K562 (cell line): ENCODE results near the gene NMRK2. TPM values are rescaled to one million over a fixed set of nuclear protein-coding genes. Genes with fewer than 3 reads are reported as not detected.
A peak's percentile ranks its signal among the peaks of the same experiment; 100 is the strongest.

Experiments used
- AFF1 ChIP-seq, 2 experiments: fragments of 450-650 bp; IDR thresholded peaks; 2 replicates each; pipeline ENCODE4 v1.6.1; 2018; ENCODE audit warnings: mild to moderate bottlenecking in 2 of 2, low read depth in 1 of 2; ENCODE audit not compliant: partially characterized antibody in 2 of 2
- ATF7 ChIP-seq: fragments of 450-650 bp; IDR thresholded peaks from 2 replicates; pipeline ENCODE4 v1.7.1; 2014; ENCODE audit warnings: mild to moderate bottlenecking, moderate library complexity
- CLOCK ChIP-seq: fragments of 250-450 bp; sonication (Bioruptor Pico); IDR thresholded peaks from 2 replicates; pipeline ENCODE4 v1.4.0; 2020; ENCODE audit warnings: mild to moderate bottlenecking, moderate library complexity, borderline replicate concordance
- ETS1 ChIP-seq: conservative IDR thresholded peaks from 2 replicates; pipeline ENCODE4 v1.6.1; 2011; ENCODE audit warnings: low read depth, mild to moderate bottlenecking, low read length; ENCODE audit not compliant: control insufficient read depth
- EWSR1 ChIP-seq: fragments of 450-650 bp; IDR thresholded peaks from 2 replicates; pipeline ENCODE4 v1.6.1; 2018; ENCODE audit warnings: borderline replicate concordance, mild to moderate bottlenecking, low read depth, moderate library complexity; ENCODE audit not compliant: partially characterized antibody
- FOXJ3 ChIP-seq: sonication (generic); formaldehyde crosslinking; IDR thresholded peaks from 2 replicates; pipeline ENCODE4 v1.4.0; 2020; ENCODE audit warnings: mild to moderate bottlenecking, missing genetic modification reagents
- FOXP4 ChIP-seq: sonication (generic); formaldehyde crosslinking; IDR thresholded peaks from 2 replicates; pipeline ENCODE4 v1.8.0; 2022; ENCODE audit warnings: mild to moderate bottlenecking, missing genetic modification reagents, borderline replicate concordance
- GTF3C2 ChIP-seq: IDR thresholded peaks from 3 replicates; pipeline ENCODE4 v1.6.1; 2011; ENCODE audit warnings: borderline replicate concordance, mild to moderate bottlenecking, moderate library complexity; ENCODE audit not compliant: insufficient read length; ENCODE audit errors: extremely low read depth
- MCM7 ChIP-seq, 2 experiments: fragments of 450-650 bp; IDR thresholded peaks; 2 replicates each; pipeline ENCODE4 v1.6.1; 2016 to 2018
- NUFIP1 ChIP-seq: fragments of 450-650 bp; IDR thresholded peaks from 2 replicates; pipeline ENCODE4 v1.6.1; 2018; ENCODE audit not compliant: partially characterized antibody
- SRSF7 ChIP-seq: fragments of 200-400 bp; formaldehyde crosslinking; optimal IDR thresholded peaks from 2 replicates; pipeline ENCODE3; 2017; ENCODE audit warnings: mild to moderate bottlenecking, low read depth, low read length
- TBP ChIP-seq: optimal IDR thresholded peaks from 2 replicates; pipeline ENCODE3; 2011; ENCODE audit warnings: low read depth, low read length, improper control_type of control experiment
- ZNF766 ChIP-seq: fragments of 200-800 bp; sonication (Bioruptor generic); conservative IDR thresholded peaks from 2 replicates; pipeline ENCODE4 v1.6.1; 2016; ENCODE audit warnings: missing genetic modification characterization, missing compliant biosample characterization
- polyA plus RNA-seq, 8 experiments: library from polyadenylated mRNA; depleted of rRNA in 4 of 8; stranded (reverse) in 5 of 8; unstranded in 3 of 8; fragments of >200 nt; fragmentation: Nextera tagmentation in 2 of 8; fragmentation: Illumina TruSeq in 1 of 8; extraction: Ambion mirVana in 2 of 8; extraction: Trizol in 1 of 8; gene quantifications; 2 replicates each; pipeline versions ENCODE4 v1.2.1 to v1.2.3, GENCODE V29; 2011 to 2014; ENCODE audit warnings: inconsistent platforms in 1 of 8, missing spikeins in 1 of 8
- total RNA-seq, 7 experiments: library from RNA; depleted of rRNA in 6 of 7; stranded (reverse); fragments of >200 nt in 6 of 7; fragmentation: Illumina TruSeq in 2 of 7; extraction: Trizol in 2 of 7; gene quantifications; 2 replicates each; pipeline versions ENCODE4 v1.2.1 to v1.2.3, GENCODE V29; 2011 to 2021; ENCODE audit warnings: low replicate concordance in 1 of 7

NMRK2 gene
- total and polyA plus RNA-seq, 9 of the 15 experiments (the other 6 are each of a cell fraction or from before 2014, with no cell fraction given) = not detected

- peak; percentile 99 for TF ChIP-seq ATF7
- no peak for TF ChIP-seq CLOCK (CRISPR knock-in tag)
- no peak for TF ChIP-seq MCM7 (IDR thresholded peaks at IDR 0.05)
- TF ChIP-seq SRSF7 = no peak
- no peak for TF ChIP-seq EWSR1
- TF ChIP-seq TBP = no peak
- no peak for TF ChIP-seq FOXJ3
- TF ChIP-seq NUFIP1 = no peak
- peak; percentile 72 for TF ChIP-seq ETS1
- TF ChIP-seq FOXP4 (CRISPR knock-in tag) = peak; percentile 92
- no peak for TF ChIP-seq ZNF766 (CRISPR knock-in tag)
- TF ChIP-seq AFF1 (IDR thresholded peaks at IDR 0.05; ENCODE audit: low read depth in 1 of 2, partially characterized antibody in 2 of 2) = no peak
- no peak for TF ChIP-seq GTF3C2
Observed at GRCh38 chr19:3984908-3985642, 52.2 kb downstream of the NMRK2 start, which contains the start of gene EEF2 (continued).
